ENCODE measurements around the gene KCTD3.

Gene KCTD3

DNA sequence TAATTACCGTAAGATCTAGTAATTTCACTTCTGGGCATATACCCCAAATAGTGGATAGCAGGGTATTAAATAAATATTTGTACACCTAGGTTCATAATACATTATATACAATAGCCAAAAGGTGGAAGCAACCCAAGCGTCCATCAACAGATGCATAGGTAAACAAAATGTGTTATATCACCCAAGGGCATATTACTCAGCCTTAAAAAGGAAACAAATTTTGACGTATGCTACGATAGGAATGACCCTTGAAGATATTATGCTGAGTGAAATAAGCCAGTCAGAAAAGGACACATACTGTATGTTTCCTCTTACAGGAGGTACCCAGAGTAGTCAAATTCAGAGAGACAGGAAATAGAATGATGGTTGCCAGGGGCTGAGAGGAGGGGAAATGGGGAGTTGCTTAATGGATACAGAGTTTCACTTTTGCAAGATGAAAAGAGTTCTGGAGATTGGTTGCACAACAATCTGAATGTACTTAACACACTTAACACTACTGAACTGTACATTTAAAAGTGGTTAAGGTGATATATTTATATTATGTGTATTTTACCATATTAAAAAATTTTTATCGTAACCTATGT, 36.6 kb upstream of the KCTD3 start:
- TF ChIP-seq, protein P1, sequence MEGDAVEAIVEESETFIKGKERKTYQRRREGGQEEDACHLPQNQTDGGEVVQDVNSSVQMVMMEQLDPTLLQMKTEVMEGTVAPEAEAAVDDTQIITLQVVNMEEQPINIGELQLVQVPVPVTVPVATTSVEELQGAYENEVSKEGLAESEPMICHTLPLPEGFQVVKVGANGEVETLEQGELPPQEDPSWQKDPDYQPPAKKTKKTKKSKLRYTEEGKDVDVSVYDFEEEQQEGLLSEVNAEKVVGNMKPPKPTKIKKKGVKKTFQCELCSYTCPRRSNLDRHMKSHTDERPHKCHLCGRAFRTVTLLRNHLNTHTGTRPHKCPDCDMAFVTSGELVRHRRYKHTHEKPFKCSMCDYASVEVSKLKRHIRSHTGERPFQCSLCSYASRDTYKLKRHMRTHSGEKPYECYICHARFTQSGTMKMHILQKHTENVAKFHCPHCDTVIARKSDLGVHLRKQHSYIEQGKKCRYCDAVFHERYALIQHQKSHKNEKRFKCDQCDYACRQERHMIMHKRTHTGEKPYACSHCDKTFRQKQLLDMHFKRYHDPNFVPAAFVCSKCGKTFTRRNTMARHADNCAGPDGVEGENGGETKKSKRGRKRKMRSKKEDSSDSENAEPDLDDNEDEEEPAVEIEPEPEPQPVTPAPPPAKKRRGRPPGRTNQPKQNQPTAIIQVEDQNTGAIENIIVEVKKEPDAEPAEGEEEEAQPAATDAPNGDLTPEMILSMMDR (IDR thresholded peaks at IDR 0.05), result no peak
- no peaks in the 10 kb centered on the region for H3K27me3 ChIP-seq
- H3K4me3 ChIP-seq (ENCODE audit: low read depth in 1 of 2, low read length in 1 of 2), result no peak overlapping the region

DNA sequence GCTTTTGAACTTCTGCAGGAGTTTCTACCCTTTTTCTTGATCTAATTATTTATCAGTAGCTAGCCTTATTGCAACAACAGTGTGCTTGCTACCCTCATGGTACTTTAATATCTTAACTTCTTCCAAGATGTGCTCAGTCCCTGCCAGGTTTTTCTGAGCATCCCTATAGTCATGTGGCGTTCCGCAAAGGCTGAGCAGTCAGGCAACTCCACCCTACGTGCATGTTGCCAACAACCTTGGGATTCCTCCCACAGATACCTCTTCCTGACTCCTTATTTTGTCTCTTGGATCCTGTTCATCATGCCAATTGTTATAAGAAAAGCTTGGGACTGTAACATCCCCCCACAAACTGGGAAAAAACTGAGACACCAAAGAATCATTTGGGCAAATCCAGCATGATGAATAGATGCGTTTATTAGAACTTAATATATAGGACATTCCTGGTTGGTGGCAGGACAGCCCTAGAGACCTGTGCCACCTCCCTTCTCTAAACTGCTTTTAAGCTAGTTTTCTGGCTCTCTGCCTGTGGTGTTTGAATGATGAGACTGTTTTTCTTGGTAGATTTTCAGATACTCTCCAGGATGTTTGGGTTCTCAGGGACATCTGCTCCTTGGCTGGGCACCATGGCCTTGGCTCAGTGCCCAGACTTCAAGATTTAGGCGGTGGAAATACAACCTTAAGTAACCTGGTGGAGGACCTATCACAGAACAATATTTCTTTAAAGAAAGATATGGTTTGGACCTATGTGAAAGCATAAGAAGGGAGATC, 27.1 kb upstream of the KCTD3 start:
- no peaks in the 10 kb centered on the region for H3K36me3 ChIP-seq
- peaks cover 0 to 5% of the 10 kb centered on the region in 2 experiments for H3K4me1 ChIP-seq (ENCODE audit: control insufficient read depth in 1 of 2, insufficient read depth in 1 of 2, low read depth in 1 of 2, low read length in 1 of 2)
- TF ChIP-seq, protein P1 (IDR thresholded peaks at IDR 0.05), result no peak
- H3K27ac ChIP-seq, result no peak overlapping the region
- no peaks in the 10 kb centered on the region for H3K27me3 ChIP-seq
- no peak overlapping the region for H3K4me3 ChIP-seq (ENCODE audit: low read depth in 1 of 2, low read length in 1 of 2)
- no peaks in the 10 kb centered on the region for H3K9me3 ChIP-seq

More for the DNA sequence above, 36.6 kb upstream of the KCTD3 start:
- H3K36me3 ChIP-seq, result no peaks in the 10 kb centered on the region
- peaks cover 0 to 4% of the 10 kb centered on the region in 2 experiments for H3K4me1 ChIP-seq (ENCODE audit: control insufficient read depth in 1 of 2, insufficient read depth in 1 of 2, low read depth in 1 of 2, low read length in 1 of 2)
- H3K9me3 ChIP-seq, result no peaks in the 10 kb centered on the region
- no peak overlapping the region for H3K27ac ChIP-seq

DNA sequence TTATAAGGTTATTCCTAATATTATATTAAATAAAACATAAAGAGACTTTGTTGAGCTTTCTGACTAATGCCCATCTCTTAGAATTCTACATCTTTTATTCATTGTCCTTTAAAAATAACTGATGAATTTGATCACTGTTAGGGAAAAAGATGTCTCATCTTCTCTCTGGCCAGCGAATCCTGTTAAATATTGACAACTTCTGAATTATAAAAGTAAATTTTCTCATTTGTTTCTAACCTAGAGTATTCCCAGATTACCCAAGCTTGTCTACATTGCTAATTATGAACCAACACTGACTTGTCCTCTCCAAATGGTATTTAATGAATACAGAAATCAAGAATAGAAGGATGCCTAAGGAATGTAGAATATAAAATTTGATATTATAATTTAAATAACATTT, 24.8 kb upstream of the KCTD3 start:
- H3K36me3 ChIP-seq, result no peaks in the 10 kb centered on the region
- TF ChIP-seq, protein P1 (IDR thresholded peaks at IDR 0.05), result no peak
- H3K27ac ChIP-seq, result no peak overlapping the region
- no peaks in the 10 kb centered on the region for H3K27me3 ChIP-seq
- no peaks in the 10 kb centered on the region for H3K9me3 ChIP-seq
- no peak overlapping the region for H3K4me3 ChIP-seq (ENCODE audit: low read depth in 1 of 2, low read length in 1 of 2)
- peaks cover 0 to 5% of the 10 kb centered on the region in 2 experiments for H3K4me1 ChIP-seq (ENCODE audit: control insufficient read depth in 1 of 2, insufficient read depth in 1 of 2, low read depth in 1 of 2, low read length in 1 of 2)

DNA sequence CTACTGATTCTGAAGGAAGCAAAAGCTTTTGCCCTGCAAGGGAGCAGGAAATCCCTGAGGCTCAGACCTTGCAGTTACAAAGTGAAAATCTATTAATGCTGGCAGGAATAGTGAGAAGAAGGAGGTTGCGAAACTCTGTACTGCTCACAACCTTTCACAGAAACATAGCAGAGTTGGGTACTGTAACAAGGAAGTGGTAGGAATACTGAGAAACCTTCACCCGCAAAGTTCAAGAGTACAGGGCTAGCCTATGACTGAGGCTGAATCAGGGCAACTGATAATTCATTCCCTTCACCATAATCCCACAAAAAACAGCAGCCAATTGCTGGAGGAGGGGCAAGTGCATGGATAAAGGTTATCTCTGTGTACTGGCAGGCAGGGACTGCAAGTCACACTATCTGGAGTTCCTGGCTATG, 23.9 kb upstream of the KCTD3 start:
- H3K27ac ChIP-seq, result no peak overlapping the region
- no peaks in the 10 kb centered on the region for H3K9me3 ChIP-seq

DNA sequence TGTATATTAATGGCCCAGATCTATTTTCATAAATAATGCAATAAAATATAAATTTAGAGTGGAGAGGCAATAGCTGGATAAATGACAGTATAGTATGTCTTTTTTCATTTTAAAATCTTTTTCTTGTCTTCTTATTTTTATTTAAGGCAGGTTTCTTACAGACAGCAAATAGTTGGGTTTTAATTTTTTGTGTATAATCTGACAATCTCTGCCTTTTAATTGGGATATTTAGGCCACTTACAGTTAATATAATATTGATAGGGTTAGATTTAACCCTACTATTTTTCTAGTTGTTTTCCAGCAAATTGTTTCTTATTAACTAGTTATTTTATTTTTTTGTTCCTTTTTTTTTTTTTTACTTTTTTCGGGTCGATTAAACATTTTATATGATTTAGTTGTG, 23.3 kb upstream of the KCTD3 start:
- no peaks in the 10 kb centered on the region for H3K9me3 ChIP-seq
- H3K4me3 ChIP-seq (ENCODE audit: low read depth in 1 of 2, low read length in 1 of 2), result no peak overlapping the region
- TF ChIP-seq, protein P1 (IDR thresholded peaks at IDR 0.05), result no peak
- no peak overlapping the region for H3K27ac ChIP-seq
- peaks cover 0 to 5% of the 10 kb centered on the region in 2 experiments for H3K4me1 ChIP-seq (ENCODE audit: control insufficient read depth in 1 of 2, insufficient read depth in 1 of 2, low read depth in 1 of 2, low read length in 1 of 2)
- no peaks in the 10 kb centered on the region for H3K36me3 ChIP-seq
- no peaks in the 10 kb centered on the region for H3K27me3 ChIP-seq

More for the DNA sequence above, 23.9 kb upstream of the KCTD3 start:
- no peaks in the 10 kb centered on the region for H3K27me3 ChIP-seq
- H3K4me1 ChIP-seq (ENCODE audit: control insufficient read depth in 1 of 2, insufficient read depth in 1 of 2, low read depth in 1 of 2, low read length in 1 of 2), result peaks cover 0 to 5% of the 10 kb centered on the region in 2 experiments
- H3K4me3 ChIP-seq (ENCODE audit: low read depth in 1 of 2, low read length in 1 of 2), result no peak overlapping the region
- TF ChIP-seq, protein P1 (IDR thresholded peaks at IDR 0.05), result no peak
- no peaks in the 10 kb centered on the region for H3K36me3 ChIP-seq
